GM12872 (cell line): ENCODE data around the gene LRP4.

Experiments used
- CTCF ChIP-seq: IDR thresholded peaks from 3 replicates; pipeline ENCODE4 v1.5.1; 2011; ENCODE audit warnings: low read depth, mild to moderate bottlenecking, low read length, moderate library complexity; ENCODE audit not compliant: insufficient read depth

The LRP4 gene

GRCh38 chr11:46916286-46917108 is 1.9 kb downstream of the LRP4 start:
- no peak for TF ChIP-seq CTCF

GRCh38 chr11:46914910-46915309 is 3.4 kb downstream of the LRP4 start:
- TF ChIP-seq CTCF: no peak

- no peak for TF ChIP-seq CTCF
Measured at GRCh38 chr11:46914363-46914762, 4.0 kb downstream of the LRP4 start.

GRCh38 chr11:46913484-46913883 is 4.9 kb downstream of the LRP4 start:
- no peak for TF ChIP-seq CTCF

- no peak for TF ChIP-seq CTCF
Measured at GRCh38 chr11:46912526-46913150, 5.7 kb downstream of the LRP4 start.

- no peak for TF ChIP-seq CTCF
Measured at GRCh38 chr11:46907606-46908005, 10.7 kb downstream of the LRP4 start.

- no peak for TF ChIP-seq CTCF
Measured at GRCh38 chr11:46906609-46907041, 11.7 kb downstream of the LRP4 start.
